ENCODE results near the gene OR1E2.

DNA sequence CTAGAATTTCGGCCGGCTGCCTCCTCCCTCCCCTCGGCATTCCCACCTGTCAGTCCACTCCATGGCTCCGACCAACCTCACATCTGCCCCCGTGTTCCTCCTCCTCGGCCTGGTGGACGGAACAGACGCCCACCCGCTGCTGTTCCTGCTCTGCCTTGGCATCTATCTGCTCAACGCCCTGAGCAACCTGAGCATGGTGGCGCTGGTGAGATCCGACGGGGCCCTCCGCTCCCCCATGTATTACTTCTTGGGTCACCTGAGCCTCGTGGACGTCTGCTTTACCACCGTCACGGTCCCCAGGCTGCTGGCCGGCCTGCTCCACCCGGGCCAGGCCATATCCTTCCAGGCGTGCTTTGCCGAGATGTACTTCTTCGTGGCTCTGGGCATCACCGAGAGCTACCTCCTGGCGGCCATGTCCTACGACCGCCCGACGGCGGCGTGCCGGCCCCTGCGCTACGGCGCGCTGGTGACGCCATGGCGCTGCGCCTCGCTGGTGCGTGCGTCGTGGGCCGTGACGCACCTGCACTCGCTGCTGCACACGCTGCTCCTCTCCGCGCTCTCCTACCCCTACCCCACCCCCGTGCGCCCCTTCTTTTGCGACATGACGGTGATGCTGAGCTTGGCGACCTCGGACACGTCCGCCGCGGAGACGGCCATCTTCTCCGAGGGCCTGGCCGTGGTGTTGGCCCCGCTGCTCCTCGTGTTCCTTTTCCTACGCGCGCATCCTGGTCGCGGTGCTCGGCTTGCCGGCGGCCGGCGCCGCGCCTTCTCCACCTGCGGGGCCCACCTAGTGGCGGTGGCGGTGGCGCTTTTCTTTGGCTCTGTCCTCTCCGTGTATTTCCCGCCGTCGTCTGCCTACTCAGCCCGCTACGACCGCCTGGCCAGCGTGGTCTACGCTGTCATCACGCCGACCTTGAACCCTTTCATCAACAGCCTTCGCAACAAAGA, 47.5 kb downstream of the OR1E2 start, which contains the start of gene OR3A2:
- TF ChIP-seq, protein P1, sequence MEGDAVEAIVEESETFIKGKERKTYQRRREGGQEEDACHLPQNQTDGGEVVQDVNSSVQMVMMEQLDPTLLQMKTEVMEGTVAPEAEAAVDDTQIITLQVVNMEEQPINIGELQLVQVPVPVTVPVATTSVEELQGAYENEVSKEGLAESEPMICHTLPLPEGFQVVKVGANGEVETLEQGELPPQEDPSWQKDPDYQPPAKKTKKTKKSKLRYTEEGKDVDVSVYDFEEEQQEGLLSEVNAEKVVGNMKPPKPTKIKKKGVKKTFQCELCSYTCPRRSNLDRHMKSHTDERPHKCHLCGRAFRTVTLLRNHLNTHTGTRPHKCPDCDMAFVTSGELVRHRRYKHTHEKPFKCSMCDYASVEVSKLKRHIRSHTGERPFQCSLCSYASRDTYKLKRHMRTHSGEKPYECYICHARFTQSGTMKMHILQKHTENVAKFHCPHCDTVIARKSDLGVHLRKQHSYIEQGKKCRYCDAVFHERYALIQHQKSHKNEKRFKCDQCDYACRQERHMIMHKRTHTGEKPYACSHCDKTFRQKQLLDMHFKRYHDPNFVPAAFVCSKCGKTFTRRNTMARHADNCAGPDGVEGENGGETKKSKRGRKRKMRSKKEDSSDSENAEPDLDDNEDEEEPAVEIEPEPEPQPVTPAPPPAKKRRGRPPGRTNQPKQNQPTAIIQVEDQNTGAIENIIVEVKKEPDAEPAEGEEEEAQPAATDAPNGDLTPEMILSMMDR (IDR thresholded peaks at IDR 0.05), result no peak
- no peak for TF ChIP-seq NR1H2 (CRISPR knock-in tag; IDR thresholded peaks at IDR 0.05)
- no peak for TF ChIP-seq FOXJ3 (CRISPR knock-in tag; IDR thresholded peaks at IDR 0.05; ENCODE audit: borderline replicate concordance)
- TF ChIP-seq, protein P2, sequence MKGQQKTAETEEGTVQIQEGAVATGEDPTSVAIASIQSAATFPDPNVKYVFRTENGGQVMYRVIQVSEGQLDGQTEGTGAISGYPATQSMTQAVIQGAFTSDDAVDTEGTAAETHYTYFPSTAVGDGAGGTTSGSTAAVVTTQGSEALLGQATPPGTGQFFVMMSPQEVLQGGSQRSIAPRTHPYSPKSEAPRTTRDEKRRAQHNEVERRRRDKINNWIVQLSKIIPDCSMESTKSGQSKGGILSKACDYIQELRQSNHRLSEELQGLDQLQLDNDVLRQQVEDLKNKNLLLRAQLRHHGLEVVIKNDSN (CRISPR knock-in tag; IDR thresholded peaks at IDR 0.05), result no peak
- no peak for TF ChIP-seq TCF7 (CRISPR knock-in tag; IDR thresholded peaks at IDR 0.05; ENCODE audit: low read depth)
- no peak for TF ChIP-seq ETV6 (CRISPR knock-in tag; IDR thresholded peaks at IDR 0.05)
- TF ChIP-seq, protein P3, sequence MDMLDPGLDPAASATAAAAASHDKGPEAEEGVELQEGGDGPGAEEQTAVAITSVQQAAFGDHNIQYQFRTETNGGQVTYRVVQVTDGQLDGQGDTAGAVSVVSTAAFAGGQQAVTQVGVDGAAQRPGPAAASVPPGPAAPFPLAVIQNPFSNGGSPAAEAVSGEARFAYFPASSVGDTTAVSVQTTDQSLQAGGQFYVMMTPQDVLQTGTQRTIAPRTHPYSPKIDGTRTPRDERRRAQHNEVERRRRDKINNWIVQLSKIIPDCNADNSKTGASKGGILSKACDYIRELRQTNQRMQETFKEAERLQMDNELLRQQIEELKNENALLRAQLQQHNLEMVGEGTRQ (CRISPR knock-in tag; IDR thresholded peaks at IDR 0.05), result no peak
- TF ChIP-seq, protein P4, sequence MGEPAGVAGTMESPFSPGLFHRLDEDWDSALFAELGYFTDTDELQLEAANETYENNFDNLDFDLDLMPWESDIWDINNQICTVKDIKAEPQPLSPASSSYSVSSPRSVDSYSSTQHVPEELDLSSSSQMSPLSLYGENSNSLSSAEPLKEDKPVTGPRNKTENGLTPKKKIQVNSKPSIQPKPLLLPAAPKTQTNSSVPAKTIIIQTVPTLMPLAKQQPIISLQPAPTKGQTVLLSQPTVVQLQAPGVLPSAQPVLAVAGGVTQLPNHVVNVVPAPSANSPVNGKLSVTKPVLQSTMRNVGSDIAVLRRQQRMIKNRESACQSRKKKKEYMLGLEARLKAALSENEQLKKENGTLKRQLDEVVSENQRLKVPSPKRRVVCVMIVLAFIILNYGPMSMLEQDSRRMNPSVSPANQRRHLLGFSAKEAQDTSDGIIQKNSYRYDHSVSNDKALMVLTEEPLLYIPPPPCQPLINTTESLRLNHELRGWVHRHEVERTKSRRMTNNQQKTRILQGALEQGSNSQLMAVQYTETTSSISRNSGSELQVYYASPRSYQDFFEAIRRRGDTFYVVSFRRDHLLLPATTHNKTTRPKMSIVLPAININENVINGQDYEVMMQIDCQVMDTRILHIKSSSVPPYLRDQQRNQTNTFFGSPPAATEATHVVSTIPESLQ (CRISPR knock-in tag; IDR thresholded peaks at IDR 0.05), result no peak
